Measurements from ENCODE around the gene FOXP1. TPM values are rescaled to one million over a fixed set of nuclear protein-coding genes. Genes with fewer than 3 reads are reported as not detected.

Gene FOXP1
- total RNA-seq, 1 experiment from 2014 or later, result 75.3 TPM

GRCh38 chr3:71035314-71035713, 548.2 kb downstream of the FOXP1 start:
- H2AFZ ChIP-seq (ENCODE audit: low read length), result no peak overlapping the region
- H3K27ac Mint-ChIP-seq, result no peak overlapping the region
- H3K27ac ChIP-seq (ENCODE audit: insufficient read length, low read depth, low read length), result no peak overlapping the region
- H3K4ac ChIP-seq (ENCODE audit: low read depth, low read length), result no peak overlapping the region
- H3K4me1 Mint-ChIP-seq, result peaks cover 25 to 30% of the 10 kb centered on the region in 2 experiments
- no peaks in the 10 kb centered on the region for H4K20me1 ChIP-seq (ENCODE audit: control insufficient read depth, insufficient read depth, insufficient read length)
- H4K5ac ChIP-seq (ENCODE audit: insufficient read length, low read depth, low read length), result no peak overlapping the region
- H3K23ac ChIP-seq (ENCODE audit: insufficient read length, low read depth, low read length), result no peak overlapping the region
- TF ChIP-seq CTCF (conservative IDR thresholded peaks at IDR 0.05), result no peak
- H2BK120ac ChIP-seq (ENCODE audit: low read depth, low read length, poor library complexity, severe bottlenecking), result no peak overlapping the region
- H3K79me2 ChIP-seq (ENCODE audit: insufficient read depth, low read length), result no peaks in the 10 kb centered on the region
- no peak overlapping the region for H3K4me2 ChIP-seq (ENCODE audit: insufficient read depth, insufficient read length, low read length)
- H4K91ac ChIP-seq (ENCODE audit: insufficient read length, low read depth, low read length), result no peak overlapping the region
- no peak overlapping the region for H3T11ph ChIP-seq (ENCODE audit: low read length)
- H3K9me3 Mint-ChIP-seq, result no peaks in the 10 kb centered on the region; a peak in 1 of 5 replicates
- H3K79me1 ChIP-seq (ENCODE audit: insufficient read depth, low read depth, low read length, poor library complexity, severe bottlenecking), result no peaks in the 10 kb centered on the region
- H3K27me3 Mint-ChIP-seq (ENCODE audit: low read depth), result no peaks in the 10 kb centered on the region
- H3K9ac ChIP-seq (ENCODE audit: extremely low read depth, insufficient read length, low read length), result no peak overlapping the region
- H3K4me1 ChIP-seq (ENCODE audit: insufficient read depth, low read length), result no peaks in the 10 kb centered on the region; the same call in 1 of the 2 replicates
- no peaks in the 10 kb centered on the region for H3K9me3 ChIP-seq (ENCODE audit: control insufficient read depth, low read depth, low read length)
- no peak overlapping the region for H3K4me3 Mint-ChIP-seq
- H3K36me3 Mint-ChIP-seq (ENCODE audit: insufficient read depth in 1 of 3, low read depth in 3 of 3), result peaks cover 5 to 31% (median 7%) of the 10 kb centered on the region in 3 experiments; a peak in 5 of 7 replicates
- WGBS (ENCODE audit: extremely low coverage, insufficient read length, low lambda C conversion rate), result no CpG with 5 or more reads among the region's 5 CpGs
- no peak overlapping the region for H3K18ac ChIP-seq (ENCODE audit: insufficient read length, low read depth, low read length)
- H2BK20ac ChIP-seq (ENCODE audit: low read depth, low read length, poor library complexity, severe bottlenecking), result no peak overlapping the region
- no peaks in the 10 kb centered on the region for H3K27me3 ChIP-seq (ENCODE audit: insufficient read depth, low read length)
- H2AK5ac ChIP-seq (ENCODE audit: insufficient read length, low read length), result no peak overlapping the region
- H2BK12ac ChIP-seq (ENCODE audit: insufficient read length, low read depth, low read length), result no peak overlapping the region
- no peak overlapping the region for H2BK15ac ChIP-seq (ENCODE audit: low read depth, low read length)
- H3K56ac ChIP-seq (ENCODE audit: insufficient read length, low read depth, low read length), result no peak overlapping the region
- H3K23me2 ChIP-seq (ENCODE audit: insufficient read length, low read depth, low read length, poor library complexity, severe bottlenecking), result no peaks in the 10 kb centered on the region
- no peak overlapping the region for H4K8ac ChIP-seq (replicated peaks; ENCODE audit: insufficient read length, low read depth, low read length)
- DNase-seq, result no peak
- no peak overlapping the region for H2BK5ac ChIP-seq (ENCODE audit: insufficient read length, low read length)
- no peak overlapping the region for H3K14ac ChIP-seq (ENCODE audit: insufficient read depth, low read length)

All from H9 (cell line).